GM18498 (cell line): ENCODE measurements around the gene FHOD3.

Experiments used
- ATAC-seq: cut with Tn5 transposase; IDR thresholded peaks from one replicate; pipeline ENCODE4 v1.9.1; 2021; ENCODE audit warnings: mild to moderate bottlenecking, moderate library complexity; ENCODE audit not compliant: unreplicated experiment

Gene FHOD3

DNA sequence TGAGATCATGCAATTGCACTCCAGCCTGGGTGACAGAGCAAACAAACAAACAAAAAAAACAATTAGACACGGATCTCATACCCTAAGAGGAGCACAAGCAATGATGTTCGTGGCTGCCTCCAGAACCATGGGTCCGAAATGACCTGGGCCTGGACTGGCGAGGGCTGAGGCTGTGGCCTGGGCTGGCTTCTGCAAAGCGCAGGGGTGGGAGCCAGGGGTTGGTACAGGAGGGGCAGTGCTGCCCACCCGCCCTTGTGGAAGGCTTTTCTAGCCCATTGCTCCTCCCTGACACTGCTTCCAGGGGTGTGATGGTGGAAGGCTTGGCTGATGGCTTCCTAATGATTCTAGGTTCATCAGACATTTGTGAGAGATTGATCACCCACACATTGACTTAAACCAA is 167.8 kb downstream of the FHOD3 start:
- ATAC-seq: no peak

DNA sequence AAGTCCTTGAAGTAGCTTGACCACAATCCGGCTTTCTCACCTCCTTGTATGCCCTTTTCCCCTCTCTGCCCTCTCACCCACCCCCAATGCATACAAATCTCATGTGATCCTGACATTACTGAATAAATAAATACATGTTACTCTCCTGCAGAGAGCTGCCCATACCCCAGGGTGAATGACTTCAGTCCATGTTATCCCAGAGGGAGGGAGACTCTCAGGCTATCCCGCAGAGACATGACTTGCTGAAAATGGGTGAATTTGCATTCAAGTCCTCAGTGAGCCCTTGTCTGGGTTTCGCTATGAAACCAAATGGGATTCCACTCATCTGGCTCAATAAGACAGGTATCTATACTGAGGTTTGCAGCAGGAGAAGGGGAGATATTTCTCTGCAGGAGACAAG is 168.5 kb downstream of the FHOD3 start:
- no peak for ATAC-seq

DNA sequence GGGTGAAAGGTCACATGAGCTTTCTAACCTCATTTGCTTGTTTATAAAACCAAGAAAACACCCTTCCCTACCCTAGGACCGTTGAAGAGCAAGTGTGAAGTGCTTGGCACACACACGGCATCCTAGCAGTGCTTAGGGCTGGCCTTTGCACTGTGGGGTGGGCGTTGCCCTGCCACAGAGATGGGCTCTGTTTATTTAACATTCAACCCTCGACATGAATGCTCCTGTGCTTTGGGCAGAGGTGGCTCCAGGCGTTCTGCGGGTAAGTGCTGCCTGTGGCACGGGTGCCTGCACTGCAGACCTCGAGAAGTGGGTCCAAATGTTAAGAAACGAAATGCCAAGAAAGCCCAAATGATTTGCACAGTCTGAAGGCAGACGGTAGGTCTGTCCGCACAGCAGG is 170.1 kb downstream of the FHOD3 start:
- no peak for ATAC-seq

DNA sequence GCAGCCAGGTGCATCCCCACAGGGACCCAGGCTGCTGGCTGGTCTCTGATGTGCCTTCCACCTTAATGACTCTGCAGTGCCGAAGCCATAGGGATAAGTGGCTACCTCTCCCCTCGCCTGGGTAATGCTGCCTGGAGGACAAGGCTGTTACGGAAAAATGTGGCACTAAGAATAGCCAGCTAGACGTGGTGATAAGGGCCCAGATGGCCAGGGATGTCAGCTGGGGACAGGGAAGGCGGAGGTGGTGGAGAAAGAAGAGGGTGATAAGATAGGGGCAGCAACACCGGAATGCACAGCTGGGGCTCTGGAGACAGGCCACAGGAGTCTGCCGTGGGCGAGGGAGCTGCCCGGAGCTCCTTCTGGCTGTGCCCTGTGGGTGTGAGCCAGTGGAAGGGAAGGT is 170.6 kb downstream of the FHOD3 start:
- no peak for ATAC-seq

DNA sequence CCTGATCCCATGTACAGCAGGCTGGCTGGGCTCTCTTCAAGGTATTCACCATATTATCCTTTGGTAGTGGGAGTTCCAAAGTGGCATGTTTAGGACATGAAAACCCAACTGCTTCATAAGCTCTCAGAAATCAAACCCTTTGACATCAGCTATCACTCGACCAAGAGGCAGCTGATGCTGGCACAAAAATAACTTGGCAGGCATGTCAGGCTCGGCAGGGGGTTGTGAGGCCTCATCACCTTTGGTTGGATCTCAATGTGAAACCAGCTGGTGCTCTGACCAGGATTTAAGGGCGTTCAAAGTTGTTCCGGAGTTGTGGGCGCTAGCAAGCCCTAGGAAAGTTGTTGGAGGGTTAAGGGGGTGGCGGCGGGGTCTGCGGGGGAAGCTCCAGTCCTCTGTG is 171.9 kb downstream of the FHOD3 start:
- ATAC-seq: no peak

DNA sequence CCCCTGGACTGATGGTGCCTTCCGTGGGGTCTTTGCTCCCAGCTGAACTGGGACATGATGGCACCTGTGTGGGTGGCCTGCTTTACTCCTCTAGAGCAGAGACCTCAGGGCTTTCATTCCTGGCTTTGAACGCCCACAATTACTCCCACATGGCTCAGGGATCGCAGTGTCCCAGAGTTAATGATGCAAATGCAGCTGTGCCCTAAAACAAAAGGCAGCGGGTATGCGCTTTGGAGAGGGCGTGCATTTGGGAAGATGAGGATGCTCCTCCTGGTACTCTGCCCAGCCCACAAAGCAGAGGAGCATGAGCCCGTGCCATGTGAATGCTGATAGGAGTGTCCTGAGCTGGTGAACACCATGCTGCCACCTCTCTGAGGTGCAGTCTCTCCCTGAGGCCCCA is 173.4 kb downstream of the FHOD3 start:
- no peak for ATAC-seq

DNA sequence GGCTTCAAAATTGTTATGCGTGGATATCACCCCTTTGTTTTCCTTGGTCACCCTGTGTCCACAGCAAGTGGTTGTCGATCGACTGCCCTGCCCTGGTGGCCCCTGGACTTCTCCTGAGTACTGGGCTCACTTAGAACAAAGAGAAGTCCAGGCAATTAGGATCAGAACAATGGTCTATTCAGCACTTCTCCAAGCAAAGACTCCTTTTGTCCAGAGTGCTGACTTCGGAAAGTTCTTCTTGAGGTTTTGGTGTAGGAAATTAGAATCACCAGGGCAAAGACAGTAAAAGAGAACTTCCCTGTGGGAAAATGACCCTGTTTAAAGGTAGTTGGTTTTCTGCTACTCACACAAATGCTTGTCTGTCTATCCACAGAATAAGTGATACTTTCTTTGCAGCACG is 173.9 kb downstream of the FHOD3 start:
- ATAC-seq: no peak

DNA sequence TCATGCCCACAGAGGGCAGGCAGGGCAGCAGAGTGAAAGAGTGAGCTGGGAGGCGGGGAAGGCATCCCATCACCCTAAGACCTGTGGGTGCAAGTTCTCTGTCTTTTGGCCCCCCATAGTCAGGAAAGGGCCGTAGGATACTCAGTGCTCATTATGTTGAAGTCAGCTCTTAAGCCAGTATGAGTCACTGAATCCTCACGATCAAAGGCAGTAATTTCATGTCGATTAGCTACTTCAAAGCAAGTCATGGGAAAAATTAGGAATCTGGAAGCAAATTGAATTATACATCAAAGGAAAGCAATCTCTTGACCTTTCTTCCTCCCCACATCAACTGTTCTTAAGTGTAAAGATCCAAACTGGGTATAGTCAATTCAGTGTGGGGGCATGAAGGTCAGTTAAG is 178.9 kb downstream of the FHOD3 start:
- no peak for ATAC-seq

DNA sequence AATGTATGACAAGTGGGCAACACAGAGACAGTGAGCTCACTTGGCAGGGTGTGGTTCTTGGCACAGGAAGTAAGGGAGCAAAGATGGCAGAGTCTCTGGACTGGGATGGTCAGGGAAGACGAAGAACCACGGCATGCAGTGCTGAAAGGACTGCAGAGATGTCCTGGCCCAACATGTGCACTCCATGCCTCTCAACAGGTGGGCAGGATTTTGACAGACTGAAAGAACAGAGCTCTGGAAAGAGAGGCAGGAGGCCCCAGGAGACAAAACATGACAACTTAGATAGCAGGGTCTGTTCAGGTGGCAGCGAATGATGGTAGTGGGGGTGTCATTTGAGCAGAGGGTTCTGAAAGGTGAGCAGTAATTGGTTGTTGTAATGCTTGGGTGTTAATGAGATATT is 180.3 kb downstream of the FHOD3 start:
- ATAC-seq: no peak

DNA sequence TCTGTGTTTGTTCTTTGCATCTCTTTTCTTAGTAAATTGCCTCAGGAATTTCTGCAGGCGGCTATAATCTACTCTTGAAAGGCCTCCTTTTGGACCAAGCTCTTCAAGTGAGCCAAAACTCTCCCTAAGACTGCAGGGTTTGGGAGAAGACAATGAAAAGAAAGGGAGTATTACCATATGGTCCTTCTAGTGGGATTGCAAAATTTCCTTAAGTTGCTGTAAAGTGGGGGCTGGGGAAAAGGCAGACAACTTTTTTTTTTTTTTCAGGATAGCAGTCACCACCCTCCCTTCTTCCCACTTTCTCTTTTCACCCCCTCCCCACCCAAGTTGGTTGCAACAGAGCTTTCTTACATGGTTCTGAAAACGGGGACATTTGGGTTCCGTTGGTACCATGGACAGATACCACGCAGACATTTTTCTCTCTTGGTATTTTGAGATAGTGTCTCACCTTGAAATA is 183.7 kb downstream of the FHOD3 start:
- no peak for ATAC-seq

DNA sequence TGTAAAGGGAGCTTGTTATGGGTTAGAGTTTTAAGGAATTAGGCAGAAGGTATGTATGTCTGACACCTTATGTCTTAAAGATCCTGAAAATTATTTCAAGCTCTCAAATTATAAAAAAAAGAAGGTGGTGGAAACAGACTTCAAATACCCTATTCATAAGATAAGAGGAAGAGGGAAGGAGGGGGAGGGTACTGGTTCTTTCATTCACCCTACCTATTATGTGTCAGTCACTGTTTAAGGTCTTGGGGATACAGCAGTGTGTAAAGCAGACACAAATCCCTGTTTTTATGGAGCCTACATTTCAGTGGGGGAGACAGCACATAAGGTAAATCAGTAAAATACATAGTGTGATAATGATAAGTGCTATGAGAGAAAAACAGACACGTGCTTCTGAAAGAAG is 184.4 kb downstream of the FHOD3 start:
- no peak for ATAC-seq

DNA sequence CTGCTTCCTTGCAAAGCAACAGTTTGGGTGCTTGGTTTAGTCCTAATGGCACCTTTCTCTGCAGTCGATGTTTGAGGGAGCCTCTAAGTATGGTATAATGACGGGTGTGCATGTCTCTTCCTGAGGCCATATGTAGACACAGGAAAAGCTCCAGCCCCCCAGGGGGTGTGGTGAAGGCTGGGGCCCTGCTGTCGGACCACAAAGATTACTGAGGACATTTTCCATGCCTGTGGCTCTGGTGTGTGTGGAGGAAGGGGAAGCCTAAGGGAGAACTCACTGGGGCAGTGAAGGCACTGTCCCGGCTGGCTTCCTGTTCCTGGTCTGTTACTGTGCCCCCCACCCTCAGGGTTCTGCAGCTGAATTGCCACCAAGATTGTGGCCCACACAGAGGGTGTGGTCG is 187.1 kb downstream of the FHOD3 start:
- no peak for ATAC-seq

DNA sequence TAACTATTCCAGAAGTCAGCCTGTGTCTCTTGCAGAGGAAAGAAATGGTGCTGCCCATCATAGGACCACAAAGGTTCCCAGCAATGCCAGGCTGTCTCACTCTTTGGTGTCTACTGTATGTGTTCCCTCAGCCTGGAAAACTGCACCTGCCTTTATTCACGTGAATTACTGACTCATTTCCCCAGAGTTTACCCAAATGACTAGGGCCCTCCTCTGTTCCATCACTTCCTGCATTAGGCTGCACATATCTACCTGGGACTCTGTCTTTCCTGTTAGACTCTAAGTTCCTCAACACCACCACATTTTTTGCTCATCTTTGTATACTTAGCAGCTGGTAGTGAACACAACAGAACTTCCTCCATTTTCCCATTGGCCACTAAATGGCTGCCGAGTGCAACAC is 188.3 kb downstream of the FHOD3 start:
- no peak for ATAC-seq

DNA sequence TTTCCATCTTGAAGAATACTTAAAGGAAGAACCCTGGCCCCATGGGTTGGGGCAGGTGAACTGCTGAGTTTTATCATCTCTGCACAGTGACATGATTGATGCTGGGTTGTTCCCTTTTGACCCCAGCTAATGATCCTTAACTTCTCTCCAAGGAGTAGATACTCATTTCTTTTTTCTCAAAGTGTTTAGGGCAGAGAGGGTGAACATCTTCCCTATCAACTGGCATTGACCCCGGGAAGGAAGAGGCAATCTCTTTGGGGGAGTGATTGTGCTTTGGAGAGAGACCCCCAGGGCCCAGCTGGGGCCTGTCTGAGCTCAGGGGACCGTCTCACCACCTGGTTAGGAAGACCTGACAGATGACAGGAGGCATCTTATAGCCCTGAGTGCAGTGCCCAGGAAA is 190.6 kb downstream of the FHOD3 start:
- no peak for ATAC-seq

DNA sequence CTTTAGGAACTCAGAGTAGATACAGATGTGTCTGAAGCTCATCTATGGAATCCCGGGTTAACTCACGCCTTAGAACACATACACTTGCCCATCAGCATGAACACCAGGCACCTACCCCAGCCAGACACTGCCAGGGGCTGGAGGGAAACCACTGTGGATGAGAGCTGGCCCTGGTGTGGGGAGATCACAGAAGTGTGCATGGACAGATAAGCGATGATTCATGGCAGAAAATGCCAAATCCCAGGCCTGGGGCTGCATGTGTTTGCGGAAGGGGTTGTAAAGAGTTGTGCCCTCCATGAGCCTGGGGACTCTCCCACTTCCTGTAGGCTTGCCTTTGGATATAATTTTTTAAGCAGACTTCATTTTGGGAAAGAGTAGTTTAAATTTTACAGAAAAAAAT is 193.4 kb downstream of the FHOD3 start:
- no peak for ATAC-seq

DNA sequence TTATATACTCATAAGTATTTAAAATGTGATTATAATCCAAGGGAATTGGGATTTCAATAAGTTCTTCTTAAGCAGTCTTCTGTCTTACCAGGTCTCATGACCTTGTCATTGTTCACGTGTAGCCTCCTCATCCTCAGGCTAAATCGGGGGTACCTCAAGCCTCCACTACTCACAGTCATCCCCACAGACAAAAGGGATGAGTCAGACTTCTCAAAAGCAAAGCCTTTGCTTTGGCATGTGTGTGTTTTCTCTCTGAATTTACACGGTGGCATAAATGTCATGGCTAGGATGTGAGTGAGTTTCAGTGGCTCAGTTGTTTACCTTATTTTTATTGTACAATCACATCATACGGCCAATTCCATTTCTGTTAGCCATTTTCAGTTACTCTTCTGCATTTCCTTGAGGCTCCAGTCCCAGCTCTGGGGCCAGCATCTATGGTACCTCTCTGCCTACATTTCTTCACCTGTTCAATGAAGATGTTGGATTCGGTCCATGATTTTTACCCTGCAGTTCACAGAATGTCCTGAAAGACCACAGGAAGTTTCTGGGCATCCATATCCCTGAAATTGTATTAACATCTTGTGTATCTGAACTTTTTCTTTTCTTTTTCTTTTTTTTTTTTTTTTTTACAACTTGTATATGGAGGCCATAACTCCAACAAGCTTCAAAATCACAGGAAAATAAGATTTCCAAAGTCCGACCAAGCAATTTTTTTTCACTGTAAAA is 195.3 kb downstream of the FHOD3 start:
- ATAC-seq: no peak

DNA sequence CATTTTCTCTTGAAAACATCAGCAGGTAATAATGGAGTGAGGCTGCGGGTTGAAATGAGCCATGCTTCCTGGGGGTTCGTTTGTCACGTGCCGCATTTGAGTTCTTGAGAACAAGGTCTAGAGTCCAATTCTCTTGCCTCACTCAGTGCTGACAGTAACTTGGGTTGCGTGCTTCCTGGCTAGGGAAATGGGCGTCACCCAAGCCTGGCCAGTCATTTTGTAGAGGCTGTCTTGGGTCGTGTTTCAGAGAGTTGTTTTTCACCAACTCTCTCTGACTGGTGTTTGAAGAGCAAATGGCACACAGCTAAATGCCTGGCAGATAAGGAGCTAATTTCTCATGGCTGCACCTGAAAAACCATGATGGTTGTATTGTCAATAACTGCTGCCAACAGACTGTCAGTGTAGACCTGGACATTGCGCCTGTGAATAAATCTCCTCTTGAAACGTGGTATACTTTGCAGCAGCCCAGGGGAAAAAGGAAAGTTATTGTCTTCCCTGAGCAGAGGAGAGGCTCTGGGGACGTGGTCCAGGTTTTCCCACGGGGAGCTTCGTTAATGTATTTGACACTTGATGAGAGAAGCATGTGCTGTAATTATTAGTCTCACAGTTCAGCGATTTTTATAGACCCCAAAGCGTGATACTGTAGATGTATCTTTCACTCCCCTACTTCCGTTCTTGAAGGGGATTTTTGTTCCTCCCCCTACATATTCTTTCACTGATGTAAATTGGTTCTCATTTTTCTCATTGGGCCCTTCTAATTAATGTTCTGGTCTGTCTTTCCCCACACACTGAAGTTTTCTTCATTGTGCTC is 196.0 kb downstream of the FHOD3 start:
- ATAC-seq: no peak

DNA sequence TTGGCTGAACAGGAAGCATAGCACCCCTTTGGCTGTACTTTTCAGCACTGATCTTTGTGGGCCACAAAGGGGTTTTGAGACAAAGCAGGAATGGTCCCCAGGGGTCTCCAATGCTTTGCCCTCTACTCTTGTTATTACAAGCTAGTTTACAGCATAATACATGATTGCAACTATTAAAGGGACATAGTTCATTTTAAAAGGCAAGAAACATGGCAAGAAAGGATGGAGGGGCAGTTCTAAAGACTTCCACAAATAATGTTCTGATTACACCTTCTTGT is 196.6 kb downstream of the FHOD3 start:
- no peak for ATAC-seq

DNA sequence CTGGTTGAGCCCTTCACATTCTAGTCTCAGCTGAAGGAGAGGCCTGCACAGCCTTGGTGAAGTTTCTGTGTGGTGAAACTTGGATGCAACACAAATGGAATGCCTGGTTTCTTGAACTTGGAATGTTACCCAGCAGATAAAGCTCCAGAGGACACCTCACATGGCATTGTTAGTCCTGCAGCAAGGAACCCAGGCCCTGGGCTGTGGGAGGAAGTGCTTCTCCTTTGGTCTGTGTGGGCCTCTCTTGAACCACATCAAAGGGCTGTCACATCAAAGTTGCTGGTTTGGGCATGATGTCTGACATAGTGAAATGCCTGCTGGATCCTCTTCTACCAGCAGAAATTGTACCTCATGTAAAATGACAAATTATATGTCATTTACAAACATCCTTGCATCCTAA is 198.5 kb downstream of the FHOD3 start:
- no peak for ATAC-seq

DNA sequence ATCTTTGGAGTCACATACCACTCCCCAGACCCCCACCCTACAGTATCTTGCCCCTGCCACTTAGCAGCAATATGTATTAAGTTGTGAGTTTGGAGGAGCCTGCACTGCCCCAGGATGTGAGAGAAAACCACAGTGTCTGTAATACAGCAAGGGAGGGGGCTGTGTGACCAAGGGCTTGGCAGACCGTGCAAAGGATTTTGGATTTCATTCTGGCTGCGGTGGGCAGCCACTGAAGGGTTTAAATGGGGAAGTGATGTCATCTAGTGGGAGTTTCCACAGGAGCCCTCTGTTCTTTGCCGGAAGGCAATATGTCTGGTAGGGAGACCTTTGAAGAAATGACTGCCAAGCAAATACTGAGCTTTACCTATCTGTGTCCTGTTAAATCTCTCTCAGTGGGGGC is 202.4 kb downstream of the FHOD3 start:
- ATAC-seq: peak; percentile 82

DNA sequence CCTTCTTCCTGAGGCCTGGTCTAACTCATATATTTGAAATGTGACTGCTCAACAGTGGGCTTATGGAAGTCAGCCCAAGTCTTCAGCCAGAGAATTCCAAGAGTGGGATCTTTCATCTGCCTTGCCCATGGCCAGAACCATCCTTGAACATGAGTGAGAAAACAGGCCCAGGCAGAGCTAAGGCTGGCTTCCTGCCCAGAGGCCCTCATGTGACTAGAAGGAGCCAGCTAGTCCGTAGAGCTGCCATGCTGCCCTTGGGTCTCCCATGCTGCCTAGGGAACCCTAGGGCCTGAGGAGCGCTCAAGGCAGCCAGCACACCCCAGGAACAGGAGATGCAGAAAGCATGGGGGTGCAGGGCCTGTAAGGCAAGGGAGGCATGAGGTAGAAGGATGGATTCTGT is 203.6 kb downstream of the FHOD3 start:
- no peak for ATAC-seq

DNA sequence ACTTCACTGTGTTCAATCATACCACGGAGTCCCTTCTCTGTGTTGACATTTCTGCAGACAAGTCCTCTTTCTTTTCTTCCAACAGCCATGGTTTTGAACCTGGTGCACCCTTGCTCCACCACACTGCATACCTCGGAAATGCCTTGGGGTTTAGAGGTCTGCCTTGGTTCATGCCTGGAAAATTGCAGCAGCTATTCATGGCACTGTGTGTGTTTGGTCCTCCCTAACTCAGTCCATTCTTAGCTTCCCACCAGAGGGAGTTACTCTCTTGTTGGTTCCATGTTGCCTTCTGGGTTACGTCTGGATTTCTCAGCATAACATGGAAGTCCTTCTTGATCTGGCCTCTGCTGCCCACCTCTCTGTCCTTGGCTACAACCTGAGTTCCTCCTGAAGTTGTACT is 206.0 kb downstream of the FHOD3 start:
- ATAC-seq: no peak

DNA sequence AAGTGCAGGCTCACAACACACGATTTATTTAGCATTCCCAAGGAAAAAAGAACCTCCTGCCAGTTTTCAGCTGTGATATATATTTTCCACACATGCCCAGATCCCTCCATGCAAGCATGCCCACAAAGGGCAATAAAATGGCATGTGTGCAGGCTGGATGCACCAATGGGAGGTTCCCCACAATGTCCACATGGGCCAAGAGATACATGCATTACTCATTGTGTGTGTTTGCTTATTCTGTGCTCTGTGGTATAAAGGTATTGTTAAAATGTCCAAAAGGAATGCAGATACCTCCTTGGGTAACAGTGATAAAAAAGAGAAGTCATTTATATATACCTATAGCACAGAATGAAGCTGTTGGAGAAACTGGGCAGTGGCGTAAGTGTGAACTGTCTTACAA is 207.4 kb downstream of the FHOD3 start:
- no peak for ATAC-seq
